HFF-Myc (cell line): ENCODE data around the gene KCNMA1.

Experiments
- DNase-seq: peaks from one replicate; pipeline ENCODE4 v3.0.0-alpha.2; 2011; ENCODE audit warnings: low read depth; ENCODE audit errors: extremely low read depth
- H3K4me3 ChIP-seq: replicated peaks from 2 replicates; pipeline ENCODE4 v1.5.1; 2011; ENCODE audit warnings: low read depth, mild to moderate bottlenecking, control low read depth, low read length
- CTCF ChIP-seq: IDR thresholded peaks from 2 replicates; pipeline ENCODE4 v1.5.1; 2012; ENCODE audit warnings: mild to moderate bottlenecking, low read depth, low read length, control low read depth; ENCODE audit errors: missing control alignments

The KCNMA1 gene

GRCh38 chr10:77680811-77681210 is 43.2 kb upstream of the KCNMA1 start:
- no peak overlapping the region for H3K4me3 ChIP-seq
- no peak for DNase-seq
- no peak for TF ChIP-seq CTCF

GRCh38 chr10:77680065-77680464 is 42.5 kb upstream of the KCNMA1 start:
- TF ChIP-seq CTCF: no peak
- H3K4me3 ChIP-seq: no peak overlapping the region
- DNase-seq: no peak

GRCh38 chr10:77679217-77679616 is 41.6 kb upstream of the KCNMA1 start:
- no peak overlapping the region for H3K4me3 ChIP-seq
- no peak for DNase-seq
- TF ChIP-seq CTCF: no peak

GRCh38 chr10:77678146-77678545 is 40.5 kb upstream of the KCNMA1 start:
- no peak for TF ChIP-seq CTCF
- no peak for DNase-seq
- no peak overlapping the region for H3K4me3 ChIP-seq

- no peak overlapping the region for H3K4me3 ChIP-seq
- no peak for TF ChIP-seq CTCF
- no peak for DNase-seq
Observed at GRCh38 chr10:77675347-77675746, 37.7 kb upstream of the KCNMA1 start.

GRCh38 chr10:77673515-77674140 is 36.0 kb upstream of the KCNMA1 start:
- TF ChIP-seq CTCF: no peak
- no peak for DNase-seq
- no peak overlapping the region for H3K4me3 ChIP-seq

GRCh38 chr10:77673101-77673500 is 35.5 kb upstream of the KCNMA1 start:
- no peak for DNase-seq
- H3K4me3 ChIP-seq: no peak overlapping the region
- no peak for TF ChIP-seq CTCF
